Thyroid gland (tissue), 4 donors: ENCODE measurements around the gene NOL8.

ENCODE experiments used
- CTCF ChIP-seq, 6 experiments: fragments of 200-600 bp in 3 of 6; fragments of 450-650 bp in 3 of 6; sonication (generic) in 3 of 6; IDR thresholded peaks; one replicate each; pipeline ENCODE4 v1.5.1; 2016 to 2019; ENCODE audit warnings: antibody characterized with exemption in 6 of 6, mild to moderate bottlenecking in 2 of 6, inconsistent platforms in 1 of 6, moderate library complexity in 1 of 6
- POLR2A ChIP-seq, 2 donors: fragments of 450-650 bp; IDR thresholded peaks; one replicate each; pipeline ENCODE4 v1.6.1; 2017; ENCODE audit warnings: antibody characterized with exemption in 2 of 2, mild to moderate bottlenecking in 2 of 2, moderate library complexity in 1 of 2

DNA sequence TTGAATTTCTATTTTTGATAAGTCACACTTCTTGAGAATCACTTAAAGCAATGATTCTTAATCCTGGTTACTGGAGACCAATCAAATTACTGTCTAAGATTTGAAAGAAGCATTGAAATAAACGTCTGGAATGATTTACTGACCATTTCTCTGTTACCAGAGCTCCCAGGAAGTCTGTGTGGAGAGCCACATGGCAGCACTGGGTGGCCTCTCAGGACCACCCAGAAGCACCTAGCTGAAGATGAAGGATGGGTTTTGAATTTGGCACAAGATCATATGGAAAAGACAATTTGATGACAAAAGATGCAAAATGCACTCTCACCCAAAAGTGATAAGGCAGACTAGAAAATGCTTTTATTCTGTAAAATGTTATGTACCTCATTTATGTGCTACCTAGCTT, 62.0 kb downstream of the NOL8 start:
- TF ChIP-seq POLR2A (IDR thresholded peaks at IDR 0.05) (no peak), CTCF (IDR thresholded peaks at IDR 0.05) (no peak)
